Endothelial cell of umbilical vein (primary cell): ENCODE results near the gene LGALS1. TPM values are rescaled to one million over a fixed set of nuclear protein-coding genes. Genes with fewer than 3 reads are reported as not detected.

ENCODE experiments used
- BruUV-seq: library from RNA; stranded (reverse); fragments of 400-500 nt; replicated peaks from 2 replicates; lab custom pipeline; 2021; lab: Mats Ljungman, UMichigan
- CTCF ChIA-PET: fragments of 300-600, 350-600 bp; sonication (Branson Sonifier 250); formaldehyde crosslinking; loops from one replicate; lab custom pipeline; 2021; ENCODE audit warnings: antibody characterized with exemption, inconsistent platforms; lab: Charles Lee
- POLR2A ChIA-PET: fragments of 300-600, 350-600 bp; sonication (Branson Sonifier 250); formaldehyde crosslinking; loops from one replicate; lab custom pipeline; 2021; ENCODE audit warnings: antibody characterized with exemption, inconsistent platforms; lab: Charles Lee
- DNase-seq: peaks from one replicate; pipeline ENCODE4 v3.0.0-alpha.2; 2011; ENCODE audit warnings: low read depth, low spot score
- FAIRE-seq: peaks from 2 replicates; lab custom pipeline; 2011; peaks lifted over from hg19 to GRCh38; lab: Jason Lieb, UNC
- H2AFZ ChIP-seq: 2 replicates; pipeline ENCODE4 v1.6.0; 2012; ENCODE audit warnings: low read depth, low read length, control low read depth, inconsistent platforms
- H3K27ac ChIP-seq: 2 replicates; pipeline ENCODE4 v1.5.1; 2011; ENCODE audit warnings: low read depth, mild to moderate bottlenecking, control low read depth, low read length, moderate library complexity; ENCODE audit not compliant: insufficient read depth
- H3K27me3 ChIP-seq, 2 experiments: 2 replicates each; pipeline versions ENCODE4 v1.6.0 to v1.6.1; 2011; ENCODE audit warnings: low read length in 2 of 2, mixed read lengths in 1 of 2; ENCODE audit not compliant: control insufficient read depth in 2 of 2, insufficient read depth in 2 of 2
- H3K36me3 ChIP-seq, 2 experiments: 2 replicates in 1 of 2; 3 replicates in 1 of 2; pipeline ENCODE4 v1.5.1; 2011; ENCODE audit warnings: low read length in 2 of 2, mild to moderate bottlenecking in 1 of 2, moderate library complexity in 1 of 2; ENCODE audit not compliant: control insufficient read depth in 2 of 2, insufficient read depth in 2 of 2; ENCODE audit errors: extremely low read depth in 1 of 2
- H3K4me1 ChIP-seq: 3 replicates; pipeline ENCODE4 v1.5.1; 2011; ENCODE audit warnings: mild to moderate bottlenecking, low read length; ENCODE audit not compliant: control insufficient read depth, insufficient read depth; ENCODE audit errors: extremely low read depth
- H3K4me2 ChIP-seq: 2 replicates; pipeline ENCODE4 v1.6.1; 2011; ENCODE audit warnings: low read length, control low read depth, mixed read lengths; ENCODE audit not compliant: insufficient read depth
- H3K4me3 ChIP-seq, 3 experiments: fragments of 200-600 bp in 1 of 3; sonication (generic), shearing (Covaris generic) in 1 of 3; replicated peaks in 1 of 3; 2 replicates each; pipeline ENCODE4 v1.5.1; 2011 to 2016; ENCODE audit warnings: control low read depth in 3 of 3, low read length in 3 of 3, mild to moderate bottlenecking in 2 of 3, inconsistent platforms in 1 of 3, low read depth in 1 of 3, moderate library complexity in 1 of 3; ENCODE audit not compliant: insufficient read depth in 1 of 3
- H3K79me2 ChIP-seq: 2 replicates; pipeline ENCODE4 v1.6.0; 2012; ENCODE audit warnings: low read length, inconsistent platforms; ENCODE audit not compliant: control insufficient read depth, insufficient read depth
- H3K9ac ChIP-seq: replicated peaks from 2 replicates; pipeline ENCODE3; 2011; ENCODE audit warnings: low read length, control low read depth; ENCODE audit not compliant: insufficient read depth; ENCODE audit errors: extremely low read depth
- H3K9me1 ChIP-seq: replicated peaks from 3 replicates; pipeline ENCODE4 v1.6.0; 2011; ENCODE audit warnings: mild to moderate bottlenecking, low read length; ENCODE audit not compliant: control insufficient read depth, insufficient read depth; ENCODE audit errors: extremely low read depth
- H3K9me3 ChIP-seq: replicated peaks from 2 replicates; pipeline ENCODE4 v1.5.1; 2012; ENCODE audit warnings: low read length, inconsistent platforms; ENCODE audit not compliant: control insufficient read depth, insufficient read depth
- H4K20me1 ChIP-seq: replicated peaks from 2 replicates; pipeline ENCODE3; 2011; ENCODE audit warnings: mild to moderate bottlenecking, low read length; ENCODE audit not compliant: control insufficient read depth, insufficient read depth; ENCODE audit errors: extremely low read depth
- EZH2 ChIP-seq: IDR thresholded peaks from 2 replicates; pipeline ENCODE4 v1.6.1; 2012; ENCODE audit warnings: borderline replicate concordance, low read depth, mild to moderate bottlenecking, moderate library complexity, low read length, inconsistent platforms; ENCODE audit not compliant: severe bottlenecking
- FOS ChIP-seq: IDR thresholded peaks from 2 replicates; pipeline ENCODE4 v1.6.1; 2011; ENCODE audit warnings: mild to moderate bottlenecking, low read length, moderate library complexity, borderline replicate concordance; ENCODE audit not compliant: insufficient read depth
- GATA2 ChIP-seq: IDR thresholded peaks from 2 replicates; pipeline ENCODE4 v1.7.0; 2011; ENCODE audit warnings: low read depth, mild to moderate bottlenecking, moderate library complexity, mixed read lengths, low read length; ENCODE audit not compliant: insufficient read length, insufficient read depth
- JUN ChIP-seq: IDR thresholded peaks from 2 replicates; pipeline ENCODE4 v1.6.1; 2011; ENCODE audit warnings: borderline replicate concordance, low read depth; ENCODE audit not compliant: insufficient read length, insufficient read depth
- MYC ChIP-seq: IDR thresholded peaks from one replicate; pipeline ENCODE4 v1.6.1; 2011; ENCODE audit warnings: mild to moderate bottlenecking, low read depth, low read length
- POLR2A ChIP-seq: IDR thresholded peaks from 2 replicates; pipeline ENCODE4 v1.6.1; 2012; ENCODE audit warnings: low read depth, mild to moderate bottlenecking, control low read depth, low read length
- POLR2AphosphoS5 ChIP-seq: IDR thresholded peaks from 2 replicates; pipeline ENCODE4 v1.6.1; 2012; ENCODE audit warnings: low read depth, mild to moderate bottlenecking, control low read depth, low read length, moderate library complexity; ENCODE audit not compliant: insufficient read depth
- dilution Hi-C: fragments of 300-500 bp; cut with MboI; formaldehyde crosslinking; loops from one replicate; pipeline ENCODE4 v1.15.0; 2019; ENCODE audit warnings: low sequenced_read_pairs; ENCODE audit not compliant: extremely low pct_ligation_motif_present
- intact Hi-C: fragments of 100-400 bp; cut with micrococcal nuclease; formaldehyde crosslinking; loops from one replicate; pipeline ENCODE4 v1.10.0; 2022
- polyA plus RNA-seq, 4 experiments: library from polyadenylated mRNA; depleted of rRNA in 3 of 4; stranded (reverse) in 3 of 4; unstranded in 1 of 4; fragments of >200 nt; gene quantifications; 2 replicates each; pipeline versions ENCODE4 v1.2.1 to v1.2.3, GENCODE V29; 2011 to 2012; ENCODE audit warnings: missing spikeins in 1 of 4
- total RNA-seq: library from RNA; stranded (reverse); gene quantifications from 2 replicates; pipeline ENCODE4 v1.2.3, GENCODE V29; 2021
- TF ChIP-seq, protein P1 (sequence below): IDR thresholded peaks from 2 replicates; pipeline ENCODE4 v1.6.1; 2011; ENCODE audit not compliant: insufficient read depth, insufficient read length
- TF ChIP-seq, protein P2 (sequence below), 2 donors: IDR thresholded peaks; 1 replicate in 1 of 2; 2 replicates in 1 of 2; pipeline ENCODE4 v1.5.1; 2011; ENCODE audit warnings: low read length in 2 of 2, mild to moderate bottlenecking in 2 of 2, moderate library complexity in 2 of 2, control low read depth in 1 of 2, inconsistent platforms in 1 of 2, low read depth in 1 of 2; ENCODE audit not compliant: insufficient read depth in 1 of 2; ENCODE audit errors: extremely low read depth in 1 of 2

The LGALS1 gene
- total and polyA plus RNA-seq, 2 donors (not counting 3 experiments of a cell fraction or from before 2014, with no cell fraction given), result 2,698 to 13,642 TPM

DNA sequence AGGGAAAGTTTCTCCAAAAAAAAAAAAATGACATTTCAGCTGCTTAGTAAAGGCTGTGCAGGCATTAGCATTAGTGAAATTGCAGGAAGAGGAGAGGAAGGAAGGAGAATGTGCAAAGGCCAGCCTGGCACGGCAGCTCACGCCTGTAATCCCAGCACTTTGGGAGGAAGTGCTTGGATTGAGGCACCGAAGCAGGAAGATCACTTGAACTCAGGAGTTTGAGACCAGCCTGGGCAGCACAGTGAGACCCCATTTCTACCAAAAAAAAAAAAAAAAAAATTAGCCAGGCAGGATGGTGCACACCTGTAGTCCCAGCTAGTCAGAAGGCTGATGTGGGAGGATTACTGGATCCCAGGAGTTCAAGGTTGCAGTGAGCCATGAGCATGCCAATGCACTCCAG, 29.2 kb downstream of the LGALS1 start:
- H3K4me2 ChIP-seq, result no peak overlapping the region
- TF ChIP-seq, protein P1, sequence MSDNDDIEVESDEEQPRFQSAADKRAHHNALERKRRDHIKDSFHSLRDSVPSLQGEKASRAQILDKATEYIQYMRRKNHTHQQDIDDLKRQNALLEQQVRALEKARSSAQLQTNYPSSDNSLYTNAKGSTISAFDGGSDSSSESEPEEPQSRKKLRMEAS, result no peak
- no peak for TF ChIP-seq MYC
- TF ChIP-seq, protein P2, sequence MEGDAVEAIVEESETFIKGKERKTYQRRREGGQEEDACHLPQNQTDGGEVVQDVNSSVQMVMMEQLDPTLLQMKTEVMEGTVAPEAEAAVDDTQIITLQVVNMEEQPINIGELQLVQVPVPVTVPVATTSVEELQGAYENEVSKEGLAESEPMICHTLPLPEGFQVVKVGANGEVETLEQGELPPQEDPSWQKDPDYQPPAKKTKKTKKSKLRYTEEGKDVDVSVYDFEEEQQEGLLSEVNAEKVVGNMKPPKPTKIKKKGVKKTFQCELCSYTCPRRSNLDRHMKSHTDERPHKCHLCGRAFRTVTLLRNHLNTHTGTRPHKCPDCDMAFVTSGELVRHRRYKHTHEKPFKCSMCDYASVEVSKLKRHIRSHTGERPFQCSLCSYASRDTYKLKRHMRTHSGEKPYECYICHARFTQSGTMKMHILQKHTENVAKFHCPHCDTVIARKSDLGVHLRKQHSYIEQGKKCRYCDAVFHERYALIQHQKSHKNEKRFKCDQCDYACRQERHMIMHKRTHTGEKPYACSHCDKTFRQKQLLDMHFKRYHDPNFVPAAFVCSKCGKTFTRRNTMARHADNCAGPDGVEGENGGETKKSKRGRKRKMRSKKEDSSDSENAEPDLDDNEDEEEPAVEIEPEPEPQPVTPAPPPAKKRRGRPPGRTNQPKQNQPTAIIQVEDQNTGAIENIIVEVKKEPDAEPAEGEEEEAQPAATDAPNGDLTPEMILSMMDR (IDR thresholded peaks at IDR 0.05; ENCODE audit: extremely low read depth in 1 of 2, insufficient read depth in 1 of 2, low read depth in 1 of 2, low read length in 2 of 2), result no peak
- TF ChIP-seq POLR2A, result no peak
- no peak for TF ChIP-seq JUN
- no peak for TF ChIP-seq POLR2AphosphoS5
- TF ChIP-seq EZH2, result no peak
- no peak for TF ChIP-seq GATA2
- no peak for TF ChIP-seq FOS
- H2AFZ ChIP-seq, result no peak overlapping the region
- no peaks in the 10 kb centered on the region for H4K20me1 ChIP-seq
- no peak overlapping the region for H3K4me3 ChIP-seq
- FAIRE-seq (no peak), DNase-seq (no peak)
- intact Hi-C loops, result no loop called here
- peaks cover 5% of the 10 kb centered on the region for H3K4me1 ChIP-seq
- ChIA-PET CTCF (interaction anchor here (0.7 kb wide), 1 partner anchor 21 kb away, joined by 3 read pairs; no protein-coding TSS in a partner anchor), POLR2A (interaction anchor here (0.7 kb wide), 1 partner anchor 26 kb away, joined by 3 read pairs; no protein-coding TSS in a partner anchor)
- H3K27me3 ChIP-seq, result no peaks in the 10 kb centered on the region
- no peaks in the 10 kb centered on the region for H3K36me3 ChIP-seq
- BruUV-seq, result no TSS peak
- H3K9me1 ChIP-seq, result no peaks in the 10 kb centered on the region
- no peaks in the 10 kb centered on the region for H3K79me2 ChIP-seq
- H3K9ac ChIP-seq, result no peak overlapping the region
- H3K9me3 ChIP-seq, result no peaks in the 10 kb centered on the region
- H3K27ac ChIP-seq, result no peak overlapping the region
- dilution Hi-C loops, result no loop called here
